OCI-LY1 (cell line): Measurements from ENCODE around the gene NSUN6.

Source experiments
- H2AFZ ChIP-seq: fragments of 200-600 bp; sonication (generic), shearing (Covaris generic); 2 replicates; pipeline ENCODE4 v1.6.0; 2014; ENCODE audit warnings: antibody characterized with exemption, mild to moderate bottlenecking, low read length
- H3F3A ChIP-seq: fragments of 200-600 bp; sonication (generic), shearing (Covaris generic); 2 replicates; pipeline ENCODE4 v1.6.0; 2014; ENCODE audit warnings: mild to moderate bottlenecking, antibody characterized with exemption, low read length, moderate library complexity; ENCODE audit not compliant: insufficient read depth
- H3K27ac ChIP-seq: fragments of 200-600 bp; sonication (generic); 2 replicates; pipeline ENCODE4 v1.5.1; 2014; ENCODE audit warnings: low read length, mixed run types, mild to moderate bottlenecking, low read depth; ENCODE audit not compliant: poor library complexity, severe bottlenecking
- H3K27me3 ChIP-seq: fragments of 200-600 bp; sonication (generic); 2 replicates; pipeline ENCODE4 v1.6.0; 2014; ENCODE audit warnings: antibody characterized with exemption, mild to moderate bottlenecking, low read length, moderate library complexity; ENCODE audit not compliant: insufficient read depth
- H3K36me3 ChIP-seq: fragments of 200-600 bp; sonication (generic); 2 replicates; pipeline ENCODE4 v1.6.1; 2014; ENCODE audit warnings: mild to moderate bottlenecking, antibody characterized with exemption, low read length, moderate library complexity, mixed read lengths; ENCODE audit not compliant: insufficient read depth
- H3K4me1 ChIP-seq: fragments of 200-600 bp; sonication (generic); 2 replicates; pipeline ENCODE4 v1.5.1; 2014; ENCODE audit warnings: mild to moderate bottlenecking, low read length, moderate library complexity; ENCODE audit not compliant: insufficient read depth, severe bottlenecking
- H3K4me2 ChIP-seq: fragments of 200-600 bp; sonication (generic), shearing (Covaris generic); 2 replicates; pipeline ENCODE4 v1.6.1; 2014; ENCODE audit warnings: low read length
- H3K4me3 ChIP-seq: fragments of 200-600 bp; sonication (generic); 2 replicates; pipeline ENCODE4 v1.5.1; 2014; ENCODE audit warnings: low read length, low read depth, mild to moderate bottlenecking, mixed read lengths; ENCODE audit not compliant: poor library complexity, severe bottlenecking
- H3K79me2 ChIP-seq: fragments of 200-600 bp; shearing (Covaris generic); 2 replicates; pipeline ENCODE4 v1.6.1; 2016; ENCODE audit warnings: mixed run types, low read length, mixed read lengths; ENCODE audit not compliant: insufficient read depth
- H3K9ac ChIP-seq: fragments of 200-600 bp; sonication (generic), shearing (Covaris generic); 2 replicates; pipeline ENCODE4 v1.6.1; 2014; ENCODE audit warnings: mild to moderate bottlenecking, low read length, mixed read lengths
- H3K9me2 ChIP-seq: fragments of 200-600 bp; sonication (generic), shearing (Covaris generic); 2 replicates; pipeline ENCODE4 v1.6.1; 2014; ENCODE audit warnings: low read depth, mild to moderate bottlenecking, low read length, mixed read lengths
- H3K9me3 ChIP-seq: fragments of 200-600 bp; shearing (Covaris generic); 2 replicates; pipeline ENCODE4 v1.6.1; 2014; ENCODE audit warnings: low read length, mixed read lengths
- H4K20me1 ChIP-seq: fragments of 200-600 bp; sonication (generic), shearing (Covaris generic); 2 replicates; pipeline ENCODE4 v1.6.0; 2016; ENCODE audit warnings: mild to moderate bottlenecking, low read length; ENCODE audit not compliant: insufficient read depth
- CTCF ChIP-seq: fragments of 200-600 bp; sonication (generic), shearing (Covaris generic); IDR thresholded peaks from 2 replicates; pipeline ENCODE4 v1.5.1; 2017; ENCODE audit warnings: mild to moderate bottlenecking, antibody characterized with exemption, low read length, moderate library complexity, mixed read lengths
- EZH2 ChIP-seq: fragments of 200-600 bp; sonication (generic), shearing (Covaris generic); IDR thresholded peaks from 2 replicates; pipeline ENCODE4 v1.8.0; 2017; ENCODE audit warnings: borderline replicate concordance, mixed run types, mild to moderate bottlenecking, antibody characterized with exemption, low read length, moderate library complexity, mixed read lengths

NSUN6 gene

GRCh38 chr10:18660816-18661431 lies 9.5 kb upstream of the NSUN6 start:
- Histone ChIP-seq H3K9me2 (no peaks in the 10 kb centered on the region), H3K4me2 (peak overlapping the region; percentile 60), H3K9ac (peak overlapping the region; percentile 95; the same call in 1 of the 2 replicates), H3K27me3 (no peaks in the 10 kb centered on the region), H3K4me1 (peaks cover 33% of the 10 kb centered on the region), H3K79me2 (peaks cover 60% of the 10 kb centered on the region), H4K20me1 (no peaks in the 10 kb centered on the region; the same call in 1 of the 2 replicates), H2AFZ (no peak overlapping the region), H3K36me3 (no peaks in the 10 kb centered on the region; the same call in 1 of the 2 replicates), H3F3A (no peaks in the 10 kb centered on the region), H3K4me3 (peak overlapping the region; percentile 87), H3K27ac (no peak overlapping the region), H3K9me3 (no peaks in the 10 kb centered on the region)
- TF ChIP-seq EZH2 = no peak
- no peak for TF ChIP-seq CTCF

DNA sequence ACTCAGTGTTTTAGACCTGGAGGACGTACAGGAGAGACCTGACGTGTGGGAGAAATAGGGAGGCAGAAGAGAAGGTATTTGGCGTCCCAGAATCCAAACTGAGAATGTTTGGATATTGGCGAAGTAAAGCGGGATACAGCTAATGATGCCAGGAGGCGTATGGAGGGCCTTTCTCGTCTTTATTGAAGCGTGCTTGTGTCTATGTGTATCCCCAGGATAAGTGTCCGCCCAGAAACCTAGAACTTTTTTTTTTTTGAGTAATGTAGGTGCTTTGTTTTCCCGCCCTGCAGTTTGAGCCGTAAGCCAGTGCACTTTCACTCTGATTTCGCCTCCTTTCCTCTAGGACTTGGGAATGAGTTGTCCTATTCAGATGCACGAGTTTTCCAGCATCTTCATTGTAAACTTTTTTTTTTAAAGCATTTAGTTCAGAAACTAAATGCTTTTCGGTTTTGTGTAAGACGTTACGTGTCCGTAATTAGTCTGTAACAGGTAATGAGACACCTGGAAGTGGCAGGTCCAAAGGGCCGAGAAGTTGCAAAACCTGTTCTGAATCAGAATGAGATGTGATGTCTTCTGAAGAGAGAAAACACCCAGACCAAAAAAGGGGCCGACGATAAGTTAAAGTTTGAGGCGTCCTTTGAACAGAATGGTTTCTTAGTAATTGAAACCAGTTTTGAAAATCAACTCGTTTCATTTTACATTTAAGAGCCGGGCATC lies 8.6 kb upstream of the NSUN6 start:
- TF ChIP-seq CTCF (no peak), EZH2 (no peak)
- Histone ChIP-seq H3K9me2 (no peaks in the 10 kb centered on the region), H3K36me3 (no peaks in the 10 kb centered on the region; the same call in 1 of the 2 replicates), H3K4me1 (peaks cover 33% of the 10 kb centered on the region), H3K27ac (peak overlapping the region; percentile 81), H4K20me1 (no peaks in the 10 kb centered on the region), H3K9me3 (no peaks in the 10 kb centered on the region), H3K79me2 (peaks cover 51% of the 10 kb centered on the region), H3K4me2 (peak overlapping the region; percentile 60), H3K4me3 (peak overlapping the region; percentile 87), H3K9ac (peak overlapping the region; percentile 95), H3K27me3 (no peaks in the 10 kb centered on the region), H2AFZ (no peak overlapping the region), H3F3A (no peaks in the 10 kb centered on the region)

GRCh38 chr10:18659125-18659818 lies 7.9 kb upstream of the NSUN6 start, which contains the start of gene ARL5B:
Gene ARL5B (plus strand): TSS chr10:18659431. CDS start chr10:18659638, 207 bp downstream.
- Histone ChIP-seq H3K9me2 (no peaks in the 10 kb centered on the region), H3K36me3 (no peaks in the 10 kb centered on the region; the same call in 1 of the 2 replicates), H3K4me3 (peak within 1 kb of the TSS; percentile 87), H2AFZ (no peak within 1 kb of the TSS), H3K27ac (peak within 1 kb of the TSS; percentile 81), H3K4me2 (peak within 1 kb of the TSS; percentile 85), H3K27me3 (no peaks in the 10 kb centered on the region), H4K20me1 (no peaks in the 10 kb centered on the region), H3K4me1 (peaks cover 33% of the 10 kb centered on the region), H3F3A (no peaks in the 10 kb centered on the region), H3K79me2 (peaks cover 46% of the 10 kb centered on the region), H3K9me3 (no peaks in the 10 kb centered on the region), H3K9ac (peak within 1 kb of the TSS; percentile 95)
- TF ChIP-seq CTCF (no peak), EZH2 (no peak)
